Calu3 (cell line): ENCODE data around the gene ARMH1. TPM values are rescaled to one million over a fixed set of nuclear protein-coding genes. Genes with fewer than 3 reads are reported as not detected.

ENCODE experiments used
- Bru-seq: library from RNA; stranded (reverse); fragments of 400-500 nt; gene quantifications from one replicate; lab custom pipeline; 2021; lab: Mats Ljungman, UMichigan
- BruChase-seq, 2 experiments: library from RNA; stranded (reverse); fragments of 400-500 nt; gene quantifications; one replicate each; lab custom pipeline; 2021; lab: Mats Ljungman, UMichigan
- BruUV-seq: library from RNA; stranded (reverse); fragments of 400-500 nt; replicated peaks from 2 replicates; lab custom pipeline; 2021; lab: Mats Ljungman, UMichigan
- CTCF ChIA-PET: fragments of 300-600 bp; sonication (Branson Sonifier 250); formaldehyde crosslinking; loops from one replicate; lab custom pipeline; 2022; ENCODE audit warnings: antibody characterized with exemption; lab: Charles Lee
- DNase-seq: peaks from one replicate; pipeline ENCODE4 v3.0.0; 2022
- H3K27ac Mint-ChIP-seq: one replicate; pipeline ENCODE4 v1.8.0; 2022; ENCODE audit warnings: mixed read lengths; ENCODE audit not compliant: unreplicated experiment
- H3K27me3 Mint-ChIP-seq: one replicate; pipeline ENCODE4 v1.8.0; 2022; ENCODE audit warnings: mixed read lengths; ENCODE audit not compliant: unreplicated experiment
- H3K36me3 Mint-ChIP-seq: one replicate; pipeline ENCODE4 v1.8.0; 2022; ENCODE audit warnings: mild to moderate bottlenecking, moderate library complexity, mixed read lengths; ENCODE audit not compliant: insufficient read depth, unreplicated experiment
- H3K4me1 Mint-ChIP-seq: one replicate; pipeline ENCODE4 v1.8.0; 2022; ENCODE audit warnings: mild to moderate bottlenecking, low read depth, mixed read lengths; ENCODE audit not compliant: unreplicated experiment
- H3K4me3 Mint-ChIP-seq: one replicate; pipeline ENCODE4 v1.8.0; 2022; ENCODE audit warnings: mild to moderate bottlenecking, low read depth, moderate library complexity, mixed read lengths; ENCODE audit not compliant: unreplicated experiment
- H3K9me3 Mint-ChIP-seq: one replicate; pipeline ENCODE4 v1.8.0; 2022; ENCODE audit warnings: low read depth, mixed read lengths; ENCODE audit not compliant: unreplicated experiment
- CTCF ChIP-seq: fragments of 200-600 bp; IDR thresholded peaks from one replicate; pipeline ENCODE4 v1.8.0; 2022; ENCODE audit warnings: antibody characterized with exemption; ENCODE audit not compliant: unreplicated experiment
- intact Hi-C: fragments of 100-400 bp; cut with micrococcal nuclease; formaldehyde crosslinking; loops from one replicate; pipeline ENCODE4 v1.10.0; 2022; ENCODE audit not compliant: unreplicated experiment
- long read RNA-seq: library from polyadenylated mRNA; stranded (forward); transcript quantifications from one replicate; pipeline ENCODE4 v2.0.0, GENCODE V29; 2022
- total RNA-seq: library from RNA; stranded (reverse); gene quantifications from 2 replicates; pipeline ENCODE4 v1.2.3, GENCODE V29; 2022

The ARMH1 gene
- total RNA-seq: 4.7 and 5.8 TPM in 2 replicates
- Bru-seq, nascent RNA: percentile 48 among the genes with signal in this experiment
- BruChase-seq, experiment 1, labeled RNA remaining after a 6-hour chase: percentile 58 among the genes with signal in this experiment
- percentile 51 among the genes with signal in this experiment for BruChase-seq, experiment 2, labeled RNA remaining after a 2-hour chase
- long read RNA-seq, partial matches to known transcripts: 4 of 15 reads
- long read RNA-seq, other reads (novel, unspliced or antisense): 11 of 15 reads

DNA sequence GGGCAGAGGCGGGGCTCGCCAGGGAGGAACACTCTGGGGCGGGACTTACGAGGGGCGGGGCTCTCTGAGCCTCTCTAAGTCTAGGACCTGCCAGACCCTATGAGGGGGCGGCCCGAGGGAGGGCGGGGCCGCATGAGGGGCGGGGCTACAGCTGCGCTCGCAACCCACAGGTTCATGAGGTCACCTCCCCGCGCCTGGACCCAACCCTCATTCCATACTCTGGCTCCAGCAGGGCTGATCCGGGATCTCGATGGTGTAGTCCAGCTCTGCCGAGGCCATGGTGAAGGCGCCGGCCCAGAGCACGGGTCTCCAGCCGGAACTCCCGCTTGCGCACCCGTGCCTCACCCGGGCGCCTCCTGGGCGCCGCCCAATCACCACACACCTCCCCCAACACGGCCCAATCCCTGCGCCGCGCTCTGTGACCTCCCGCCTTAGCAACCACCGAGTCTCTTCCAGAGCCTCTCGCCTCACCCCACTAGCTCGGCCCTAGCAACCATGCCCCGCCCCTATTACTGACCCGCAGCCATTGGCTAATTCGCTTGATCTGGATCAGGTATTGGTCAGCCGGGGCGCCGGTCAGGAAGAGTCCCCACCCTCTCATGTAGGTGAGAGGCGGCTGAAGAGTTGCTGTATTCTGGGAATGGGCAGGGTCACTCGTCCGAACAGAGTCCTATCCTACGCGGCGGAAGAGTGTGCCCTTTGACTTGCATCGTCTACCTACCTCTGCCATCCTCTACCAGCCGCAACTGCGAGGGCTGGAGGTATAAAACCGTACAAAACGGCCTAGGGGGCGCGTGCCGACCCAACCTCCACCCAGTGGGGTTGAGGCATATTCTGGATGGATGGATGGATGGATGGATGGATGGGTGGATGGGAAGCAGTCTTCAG is at the start of gene ARMH1, which contains the start of gene TMEM53:
Gene ARMH1 (plus strand): TSS at position 602 of the 888 bp plus-strand sequence. CDS start 14,984 bp downstream, outside the sequence.
Gene TMEM53 (minus strand): TSS at position 369 of the 888 bp plus-strand sequence. CDS start 90 bp downstream, at position 279.
- CTCF ChIA-PET: interaction anchor here (0.6 to 2.0 kb wide), 6 partner anchors 8 to 626 kb away, joined by 3 to 6 read pairs (median 3); no protein-coding TSS in a partner anchor
- Mint-ChIP-seq H3K4me3 (peak within 1 kb of the TSS; percentile 83), H3K4me1 (no peaks in the 10 kb centered on the region), H3K36me3 (peaks cover 17% of the 10 kb centered on the region), H3K27ac (peak within 1 kb of the TSS; percentile 95), H3K9me3 (no peaks in the 10 kb centered on the region), H3K27me3 (no peaks in the 10 kb centered on the region)
- BruUV-seq: no TSS peak
- peak; percentile 99 for DNase-seq
- intact Hi-C loops: no loop called here
- no peak for TF ChIP-seq CTCF

DNA sequence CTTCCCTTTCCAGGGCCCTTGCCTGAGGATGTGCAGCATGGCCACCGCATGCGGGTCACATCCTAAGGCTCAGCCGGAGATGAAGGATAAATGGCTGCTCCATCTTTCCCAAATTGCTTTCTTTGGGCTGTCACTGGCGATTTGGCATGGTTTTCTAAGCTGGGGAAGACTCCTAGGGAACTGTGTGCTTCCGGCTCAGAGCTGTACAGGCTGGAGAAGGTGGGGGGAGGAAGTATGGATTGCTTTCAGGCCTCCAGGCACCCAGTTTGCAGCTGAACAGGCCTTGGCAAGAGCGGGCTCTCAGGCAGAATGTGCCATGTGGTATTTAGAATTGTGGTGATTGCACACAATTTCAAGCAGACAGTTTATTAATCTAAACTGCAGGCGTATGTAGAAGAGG is 49.2 kb upstream of the ARMH1 start:
- no peak for DNase-seq
- no peak overlapping the region for H3K27ac Mint-ChIP-seq
- no peaks in the 10 kb centered on the region for H3K9me3 Mint-ChIP-seq
- peaks cover 2% of the 10 kb centered on the region for H3K4me1 Mint-ChIP-seq
- H3K27me3 Mint-ChIP-seq: peaks cover 51% of the 10 kb centered on the region
- CTCF ChIA-PET: no interaction called here
- BruUV-seq: no TSS peak
- H3K4me3 Mint-ChIP-seq: no peak overlapping the region
- intact Hi-C loops: no loop called here
- H3K36me3 Mint-ChIP-seq: peaks cover under 1% of the 10 kb centered on the region
- no peak for TF ChIP-seq CTCF

DNA sequence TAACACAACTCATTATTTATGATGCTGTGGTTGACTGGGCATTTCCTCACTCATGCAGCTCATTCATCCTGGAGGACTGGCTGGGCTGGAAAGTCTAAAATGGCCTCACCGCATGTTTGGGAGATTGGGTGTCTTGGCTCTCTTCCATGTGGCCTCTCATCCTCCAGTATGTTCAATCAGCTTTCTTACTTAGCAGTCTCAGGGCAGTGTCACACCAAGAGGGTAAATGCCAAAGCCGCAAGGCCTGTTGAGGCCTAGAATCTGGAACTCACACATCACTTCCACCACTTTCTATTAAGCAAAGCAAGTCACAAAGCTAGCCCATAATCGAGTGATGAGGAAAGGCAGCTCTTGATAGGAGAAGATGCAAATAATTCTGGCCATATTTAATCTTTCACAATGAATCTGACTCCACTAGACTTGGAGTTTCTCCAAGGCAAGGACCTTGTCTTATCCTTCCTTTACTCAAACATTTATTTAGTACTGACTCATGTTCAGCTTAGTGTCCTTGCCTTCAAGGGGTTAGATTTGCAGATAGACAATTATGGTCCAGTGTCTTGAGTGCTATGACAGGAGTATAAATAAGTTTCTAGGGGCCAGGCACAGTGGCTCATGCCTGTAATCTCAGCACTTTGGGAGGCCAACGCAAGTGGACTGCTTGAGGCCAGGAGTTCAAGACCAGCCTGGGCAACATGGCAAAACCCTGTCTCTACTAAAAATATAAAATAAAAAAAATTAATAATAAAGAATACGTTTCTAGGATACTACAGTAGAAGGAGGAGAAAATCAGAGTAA is 45.4 kb upstream of the ARMH1 start:
- DNase-seq: no peak
- H3K4me1 Mint-ChIP-seq: peaks cover 9% of the 10 kb centered on the region

More for the DNA sequence above, 45.4 kb upstream of the ARMH1 start:
- intact Hi-C loops: no loop called here
- no TSS peak for BruUV-seq
- Mint-ChIP-seq H3K36me3 (peaks cover 36% of the 10 kb centered on the region), H3K4me3 (no peak overlapping the region), H3K27ac (no peak overlapping the region), H3K9me3 (no peaks in the 10 kb centered on the region), H3K27me3 (peaks cover 17% of the 10 kb centered on the region)
- CTCF ChIA-PET: interaction anchor here (0.8 to 0.9 kb wide), 2 partner anchors 17 to 32 kb away, joined by 3 to 4 read pairs; no protein-coding TSS in a partner anchor
- no peak for TF ChIP-seq CTCF
